A673 (cell line): ENCODE data around the gene ABLIM3. TPM values are rescaled to one million over a fixed set of nuclear protein-coding genes. Genes with fewer than 3 reads are reported as not detected.

Experiments
- BruUV-seq: library from RNA; stranded (reverse); fragments of 400-500 nt; replicated peaks from 2 replicates; lab custom pipeline; 2021; lab: Mats Ljungman, UMichigan
- CTCF ChIA-PET: fragments of 300-600 bp; sonication (Branson Sonifier 250); formaldehyde crosslinking; loops from one replicate; lab custom pipeline; 2022; ENCODE audit warnings: antibody characterized with exemption; lab: Charles Lee
- POLR2A ChIA-PET: fragments of 300-600 bp; sonication (Branson Sonifier 250); formaldehyde crosslinking; loops from one replicate; lab custom pipeline; 2022; ENCODE audit warnings: antibody characterized with exemption; ENCODE audit not compliant: low non-redundant PET; lab: Charles Lee
- DNase-seq: peaks from one replicate; pipeline ENCODE4 v3.0.0-alpha.2; 2015; ENCODE audit warnings: low spot score
- H3K27ac ChIP-seq: fragments of 200-600 bp; sonication (generic); 2 replicates; pipeline ENCODE4 v1.5.1; 2016; ENCODE audit warnings: mixed run types, low read depth, mild to moderate bottlenecking, mixed read lengths, antibody characterized with exemption, low read length; ENCODE audit not compliant: poor library complexity, severe bottlenecking
- H3K27me3 ChIP-seq: fragments of 200-600 bp; sonication (generic); replicated peaks from 2 replicates; pipeline ENCODE4 v1.6.1; 2017; ENCODE audit warnings: mixed run types, low read depth, mild to moderate bottlenecking, mixed read lengths, antibody characterized with exemption, low read length; ENCODE audit not compliant: insufficient read depth, poor library complexity
- H3K36me3 ChIP-seq: fragments of 200-600 bp; sonication (generic); 2 replicates; pipeline ENCODE4 v1.6.1; 2016; ENCODE audit warnings: mixed run types, mild to moderate bottlenecking, mixed read lengths, antibody characterized with exemption, low read length; ENCODE audit not compliant: insufficient read depth, poor library complexity, severe bottlenecking
- H3K4me1 ChIP-seq: fragments of 200-600 bp; sonication (generic); 2 replicates; pipeline ENCODE4 v1.6.1; 2017; ENCODE audit warnings: mixed run types, mild to moderate bottlenecking, mixed read lengths, antibody characterized with exemption, low read length; ENCODE audit not compliant: insufficient read depth, poor library complexity, severe bottlenecking
- H3K4me3 ChIP-seq: fragments of 200-600 bp; sonication (generic); 2 replicates; pipeline ENCODE4 v1.5.1; 2016; ENCODE audit warnings: low read depth, mixed run types, mild to moderate bottlenecking, mixed read lengths, low read length; ENCODE audit not compliant: poor library complexity, severe bottlenecking
- H3K9me3 ChIP-seq: fragments of 200-600 bp; sonication (generic); 2 replicates; pipeline ENCODE4 v1.6.1; 2016; ENCODE audit warnings: mixed run types, low read depth, mild to moderate bottlenecking, mixed read lengths, antibody characterized with exemption, low read length; ENCODE audit not compliant: poor library complexity, severe bottlenecking
- EZH2 ChIP-seq: fragments of 200-600 bp; sonication (generic); IDR thresholded peaks from 2 replicates; pipeline ENCODE4 v1.6.1; 2017; ENCODE audit warnings: borderline replicate concordance, low read depth, mild to moderate bottlenecking, mixed read lengths, antibody characterized with exemption, low read length; ENCODE audit not compliant: poor library complexity, severe bottlenecking
- intact Hi-C: fragments of 100-400 bp; cut with micrococcal nuclease; formaldehyde crosslinking; loops from one replicate; pipeline ENCODE4 v1.10.0; 2022; ENCODE audit not compliant: unreplicated experiment
- total RNA-seq: library from RNA; stranded (reverse); gene quantifications from 2 replicates; pipeline ENCODE4 v1.2.3, GENCODE V29; 2021
- TF ChIP-seq, protein P1 (sequence below): fragments of 300-800, 200-600 bp; sonication (generic); conservative IDR thresholded peaks from 2 replicates; pipeline ENCODE4 v1.5.1; 2017; ENCODE audit warnings: low read depth, mild to moderate bottlenecking, antibody characterized with exemption, low read length, moderate library complexity, mixed read lengths

ABLIM3 gene
- total RNA-seq, 1 experiment from 2014 or later, result not detected

DNA sequence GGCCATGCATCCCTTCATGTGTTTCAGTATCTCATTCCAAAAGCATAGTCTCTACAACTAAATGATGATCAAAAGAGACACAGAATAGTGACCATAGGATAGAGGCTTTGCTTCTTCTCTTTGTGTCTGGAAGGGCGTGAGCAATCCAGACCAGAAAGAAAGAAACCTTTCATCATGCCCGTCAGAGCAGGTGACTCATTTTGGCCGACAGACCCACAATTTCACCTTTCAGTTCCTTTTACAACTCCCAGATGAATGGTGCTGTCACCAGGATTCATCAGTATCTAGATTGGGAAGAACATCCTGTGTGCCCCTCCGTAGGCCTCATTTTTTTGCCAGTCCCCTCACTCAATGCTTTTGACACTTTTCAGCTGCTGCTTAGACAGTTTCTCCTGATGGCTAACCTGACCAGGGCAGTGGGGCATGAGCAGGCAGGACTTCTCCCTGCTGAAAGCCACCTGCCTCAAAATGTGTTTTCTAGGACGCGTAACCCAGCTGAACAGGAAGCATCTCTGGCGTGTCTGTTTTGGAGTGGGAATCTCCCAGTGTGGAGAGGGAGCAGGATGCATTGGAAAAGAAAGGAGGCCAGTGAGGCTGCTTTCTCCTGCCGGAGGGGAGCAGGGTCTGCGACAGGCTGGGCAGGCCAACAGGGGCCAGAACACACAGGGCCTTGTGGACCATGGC is 21.2 kb downstream of the ABLIM3 start:
- no peak for DNase-seq
- Histone ChIP-seq H3K36me3 (no peaks in the 10 kb centered on the region), H3K27ac (no peak overlapping the region), H3K27me3 (peaks cover 30% of the 10 kb centered on the region), H3K4me3 (no peak overlapping the region), H3K4me1 (no peaks in the 10 kb centered on the region), H3K9me3 (no peaks in the 10 kb centered on the region)
- TF ChIP-seq, protein P1, sequence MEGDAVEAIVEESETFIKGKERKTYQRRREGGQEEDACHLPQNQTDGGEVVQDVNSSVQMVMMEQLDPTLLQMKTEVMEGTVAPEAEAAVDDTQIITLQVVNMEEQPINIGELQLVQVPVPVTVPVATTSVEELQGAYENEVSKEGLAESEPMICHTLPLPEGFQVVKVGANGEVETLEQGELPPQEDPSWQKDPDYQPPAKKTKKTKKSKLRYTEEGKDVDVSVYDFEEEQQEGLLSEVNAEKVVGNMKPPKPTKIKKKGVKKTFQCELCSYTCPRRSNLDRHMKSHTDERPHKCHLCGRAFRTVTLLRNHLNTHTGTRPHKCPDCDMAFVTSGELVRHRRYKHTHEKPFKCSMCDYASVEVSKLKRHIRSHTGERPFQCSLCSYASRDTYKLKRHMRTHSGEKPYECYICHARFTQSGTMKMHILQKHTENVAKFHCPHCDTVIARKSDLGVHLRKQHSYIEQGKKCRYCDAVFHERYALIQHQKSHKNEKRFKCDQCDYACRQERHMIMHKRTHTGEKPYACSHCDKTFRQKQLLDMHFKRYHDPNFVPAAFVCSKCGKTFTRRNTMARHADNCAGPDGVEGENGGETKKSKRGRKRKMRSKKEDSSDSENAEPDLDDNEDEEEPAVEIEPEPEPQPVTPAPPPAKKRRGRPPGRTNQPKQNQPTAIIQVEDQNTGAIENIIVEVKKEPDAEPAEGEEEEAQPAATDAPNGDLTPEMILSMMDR, result no peak
- no peak for TF ChIP-seq EZH2
- POLR2A ChIA-PET, result no interaction called here
- CTCF ChIA-PET, result no interaction called here
- intact Hi-C loops, result no loop called here
- no TSS peak for BruUV-seq

DNA sequence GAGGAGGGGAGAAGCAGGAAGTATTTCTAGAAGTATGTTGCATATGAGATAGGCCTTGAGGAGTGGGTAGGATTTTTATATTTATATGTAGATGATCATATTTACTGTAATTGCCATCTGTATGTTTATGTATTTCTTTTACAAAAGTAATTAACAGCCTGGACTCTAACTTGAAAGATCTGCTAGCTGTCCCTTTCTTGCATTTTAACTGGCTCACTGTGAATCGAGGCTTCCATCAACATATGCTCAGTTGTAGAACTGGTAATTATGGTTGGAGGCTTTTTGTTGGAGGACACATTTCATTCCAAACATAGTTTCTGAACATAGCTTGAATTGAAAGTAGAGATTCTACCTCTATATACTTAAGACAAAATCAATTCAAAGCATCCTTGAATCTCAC is 23.4 kb downstream of the ABLIM3 start:
- H3K27ac ChIP-seq, result no peak overlapping the region
- H3K9me3 ChIP-seq, result no peaks in the 10 kb centered on the region
- intact Hi-C loops, result no loop called here
- no peak overlapping the region for H3K4me3 ChIP-seq
- H3K36me3 ChIP-seq, result no peaks in the 10 kb centered on the region
- CTCF ChIA-PET, result no interaction called here
- H3K4me1 ChIP-seq, result no peaks in the 10 kb centered on the region
- POLR2A ChIA-PET, result no interaction called here
- TF ChIP-seq EZH2, result no peak
- TF ChIP-seq, protein P1, result no peak
- H3K27me3 ChIP-seq, result peaks cover 42% of the 10 kb centered on the region
- BruUV-seq, result no TSS peak
- DNase-seq, result no peak

DNA sequence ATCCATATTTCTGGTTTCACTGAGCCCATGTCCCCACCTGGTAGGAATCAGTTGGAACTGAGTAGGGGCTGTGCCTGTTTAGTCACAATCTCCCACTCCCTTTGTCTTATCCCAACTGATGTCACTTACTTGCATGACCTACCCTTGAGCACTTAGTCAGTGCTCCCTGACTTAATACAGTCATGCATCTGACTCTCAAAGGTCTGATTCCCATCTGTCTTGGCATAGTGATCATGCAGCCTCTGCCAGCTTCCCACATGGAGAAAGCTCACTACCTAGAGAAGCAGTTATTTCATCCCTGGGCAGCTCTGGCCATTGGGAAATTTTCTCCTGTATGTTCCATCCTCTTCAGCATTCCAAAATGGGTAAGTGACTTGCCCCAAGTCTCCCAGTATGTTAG is 24.8 kb downstream of the ABLIM3 start:
- H3K27ac ChIP-seq, result no peak overlapping the region
- intact Hi-C loops, result no loop called here

More for the DNA sequence above, 24.8 kb downstream of the ABLIM3 start:
- POLR2A ChIA-PET, result no interaction called here
- no peaks in the 10 kb centered on the region for H3K4me1 ChIP-seq
- CTCF ChIA-PET, result no interaction called here
- no peak overlapping the region for H3K4me3 ChIP-seq
- H3K9me3 ChIP-seq, result no peaks in the 10 kb centered on the region
- H3K36me3 ChIP-seq, result no peaks in the 10 kb centered on the region
- DNase-seq, result no peak
- H3K27me3 ChIP-seq, result peaks cover 42% of the 10 kb centered on the region
- no peak for TF ChIP-seq EZH2
- TF ChIP-seq, protein P1, result no peak
- BruUV-seq, result no TSS peak
